C4-2B (cell line): Measurements from ENCODE around the gene CHID1.

ENCODE experiments used
- H3K27ac ChIP-seq: fragments of 450-650 bp; 2 replicates; pipeline ENCODE4 v1.5.1; 2017
- ZFX ChIP-seq: fragments of 450-650 bp; IDR thresholded peaks from 2 replicates; pipeline ENCODE4 v1.6.1; 2017
- TF ChIP-seq, protein P1 (sequence below): fragments of 450-650 bp; conservative IDR thresholded peaks from 2 replicates; pipeline ENCODE4 v1.5.1; 2017; ENCODE audit warnings: mild to moderate bottlenecking

The CHID1 gene

DNA sequence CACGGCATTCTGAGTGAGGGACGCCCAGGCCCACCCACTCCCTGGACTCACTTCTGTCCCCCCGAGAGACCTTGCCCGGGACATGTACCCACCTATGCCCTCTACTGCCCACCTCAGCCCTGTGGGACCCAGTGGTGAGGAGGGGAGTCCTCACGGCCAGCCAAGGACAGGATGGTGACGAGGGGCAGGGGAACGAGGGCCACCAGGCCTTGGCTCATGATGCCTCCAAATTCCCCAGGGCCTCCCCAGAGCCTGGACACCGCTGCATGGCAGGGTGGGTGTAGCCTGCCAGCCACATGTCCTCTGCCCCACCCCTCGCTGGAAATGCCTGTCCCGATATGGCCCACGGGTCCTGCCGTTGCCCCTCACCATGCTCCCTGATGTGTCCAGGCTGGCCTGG lies 41.8 kb downstream of the CHID1 start:
- H3K27ac ChIP-seq, result no peak overlapping the region
- no peak for TF ChIP-seq ZFX
- TF ChIP-seq, protein P1, sequence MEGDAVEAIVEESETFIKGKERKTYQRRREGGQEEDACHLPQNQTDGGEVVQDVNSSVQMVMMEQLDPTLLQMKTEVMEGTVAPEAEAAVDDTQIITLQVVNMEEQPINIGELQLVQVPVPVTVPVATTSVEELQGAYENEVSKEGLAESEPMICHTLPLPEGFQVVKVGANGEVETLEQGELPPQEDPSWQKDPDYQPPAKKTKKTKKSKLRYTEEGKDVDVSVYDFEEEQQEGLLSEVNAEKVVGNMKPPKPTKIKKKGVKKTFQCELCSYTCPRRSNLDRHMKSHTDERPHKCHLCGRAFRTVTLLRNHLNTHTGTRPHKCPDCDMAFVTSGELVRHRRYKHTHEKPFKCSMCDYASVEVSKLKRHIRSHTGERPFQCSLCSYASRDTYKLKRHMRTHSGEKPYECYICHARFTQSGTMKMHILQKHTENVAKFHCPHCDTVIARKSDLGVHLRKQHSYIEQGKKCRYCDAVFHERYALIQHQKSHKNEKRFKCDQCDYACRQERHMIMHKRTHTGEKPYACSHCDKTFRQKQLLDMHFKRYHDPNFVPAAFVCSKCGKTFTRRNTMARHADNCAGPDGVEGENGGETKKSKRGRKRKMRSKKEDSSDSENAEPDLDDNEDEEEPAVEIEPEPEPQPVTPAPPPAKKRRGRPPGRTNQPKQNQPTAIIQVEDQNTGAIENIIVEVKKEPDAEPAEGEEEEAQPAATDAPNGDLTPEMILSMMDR, result no peak

DNA sequence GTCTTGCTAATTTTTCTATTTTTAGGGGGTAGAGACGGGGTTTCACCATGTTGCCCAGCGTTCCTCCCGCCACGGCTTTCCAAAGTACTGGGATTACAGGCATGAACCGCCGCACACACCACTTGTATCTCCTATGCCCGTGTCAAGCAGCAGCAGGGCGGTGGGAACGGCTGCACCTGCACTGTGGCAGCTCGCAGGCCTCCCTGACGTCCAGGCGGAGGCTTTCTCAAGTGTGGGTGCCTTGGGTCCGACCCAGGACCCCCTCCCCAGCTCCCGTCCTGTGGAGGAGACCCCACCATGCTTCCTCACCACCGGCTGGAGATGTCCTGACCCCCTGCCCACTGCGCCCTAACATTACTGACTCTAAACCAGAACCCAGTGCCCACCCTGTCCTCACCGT lies 42.2 kb downstream of the CHID1 start:
- H3K27ac ChIP-seq, result no peak overlapping the region
- TF ChIP-seq, protein P1, result no peak
- TF ChIP-seq ZFX, result no peak

- TF ChIP-seq ZFX, result no peak
- TF ChIP-seq, protein P1, result no peak
- H3K27ac ChIP-seq, result no peak overlapping the region
These were observed 42.7 kb downstream of the CHID1 start for GRCh38 chr11:867856-868358.

- no peak overlapping the region for H3K27ac ChIP-seq
- no peak for TF ChIP-seq ZFX
- TF ChIP-seq, protein P1, result no peak
These were observed 44.1 kb downstream of the CHID1 start for GRCh38 chr11:866481-866880.

DNA sequence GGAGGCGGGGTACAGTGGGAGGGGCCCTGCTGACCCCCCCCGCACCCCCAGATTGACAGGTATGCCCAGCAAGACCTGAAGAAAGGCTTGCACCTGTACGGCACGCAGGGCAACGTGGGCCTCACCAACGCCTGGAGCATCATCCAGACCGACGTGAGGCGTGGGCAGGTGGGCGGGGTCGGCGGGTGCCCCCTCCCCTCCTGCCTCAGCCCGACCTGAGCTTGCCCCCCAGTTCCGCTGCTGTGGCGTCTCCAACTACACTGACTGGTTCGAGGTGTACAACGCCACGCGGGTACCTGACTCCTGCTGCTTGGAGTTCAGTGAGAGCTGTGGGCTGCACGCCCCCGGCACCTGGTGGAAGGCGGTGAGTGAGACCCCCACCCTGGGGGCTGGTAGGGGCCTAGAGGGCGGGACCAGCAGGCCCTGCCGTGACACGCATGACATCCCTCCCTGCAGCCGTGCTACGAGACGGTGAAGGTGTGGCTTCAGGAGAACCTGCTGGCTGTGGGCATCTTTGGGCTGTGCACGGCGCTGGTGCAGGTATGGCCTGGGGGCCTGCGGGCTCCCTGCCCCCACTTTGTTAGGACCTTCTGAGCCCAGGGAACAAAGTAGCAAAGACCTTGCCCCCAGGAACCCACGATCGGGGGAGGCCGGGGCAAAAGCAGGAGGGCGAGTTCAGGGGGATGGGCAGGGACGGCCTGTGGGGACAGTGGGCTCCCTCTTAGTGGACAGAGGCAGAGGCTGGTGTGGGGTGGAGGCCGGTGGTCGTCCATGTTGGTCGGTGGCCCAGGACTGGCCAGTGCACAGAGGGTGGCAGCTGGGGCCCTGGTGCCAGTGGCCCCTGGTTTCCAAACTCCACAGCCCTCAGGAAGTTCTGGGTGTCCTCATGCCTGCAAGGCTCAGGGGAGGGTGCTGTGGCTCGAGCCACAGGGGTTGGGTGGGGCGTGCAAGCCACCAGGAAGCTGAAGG lies 44.9 kb downstream of the CHID1 start:
- TF ChIP-seq, protein P1, result no peak
- no peak for TF ChIP-seq ZFX
- no peak overlapping the region for H3K27ac ChIP-seq

DNA sequence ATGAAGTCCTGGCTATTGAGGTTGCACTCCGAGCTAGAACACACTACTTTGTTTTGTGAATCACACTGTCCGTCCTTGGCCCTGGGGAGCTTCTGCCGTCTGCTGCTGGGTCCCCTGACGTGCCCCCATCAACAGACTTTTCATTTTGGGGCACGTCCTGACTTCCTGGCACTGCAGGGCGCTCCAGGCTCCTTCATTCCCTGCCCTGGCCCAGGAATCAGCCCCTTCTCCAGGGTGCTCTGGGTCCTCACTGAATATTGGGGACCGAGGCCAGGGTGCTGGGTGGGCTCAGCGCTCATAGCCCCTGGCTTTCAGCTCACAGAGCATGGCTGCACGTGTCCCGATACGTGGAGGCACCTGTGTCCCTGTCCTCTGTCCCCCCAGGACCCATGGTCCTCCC lies 45.7 kb downstream of the CHID1 start:
- no peak overlapping the region for H3K27ac ChIP-seq
- TF ChIP-seq ZFX, result no peak
- TF ChIP-seq, protein P1, result no peak
